Right lobe of liver (tissue), 6 donors: Measurements from ENCODE around the gene ATF1. TPM values are rescaled to one million over a fixed set of nuclear protein-coding genes. Genes with fewer than 3 reads are reported as not detected.
"Not testable (repeated sequence)": the region's sequence is repeated elsewhere in the genome, so short reads cannot be mapped to it uniquely, and the experiment has no call there.

ENCODE experiments used
- ATAC-seq, 4 donors: fragments of 200-7000 bp; cut with Tn5 transposase; one replicate each; pipeline ENCODE4 v1.9.1; 2020; ENCODE audit warnings: mild to moderate bottlenecking in 4 of 4, moderate library complexity in 4 of 4
- DNase-seq, 3 donors: peaks; one replicate each; pipeline ENCODE4 v3.0.0-alpha.2; 2020
- H3K27ac ChIP-seq, 3 donors: fragments of 200-600 bp; one replicate each; pipeline ENCODE4 v1.8.0; 2022
- H3K27me3 ChIP-seq, 2 donors: fragments of 200-600 bp; one replicate each; pipeline ENCODE4 v1.8.0; 2022
- H3K36me3 ChIP-seq, 4 donors: fragments of 200-600 bp; sonication (generic) in 1 of 4; one replicate each; pipeline versions ENCODE4 v1.5.1 to v1.8.0; 2017 to 2022; ENCODE audit warnings: control low read depth in 1 of 4
- H3K4me1 ChIP-seq, 4 donors: fragments of 200-600 bp; sonication (generic) in 1 of 4; one replicate each; pipeline versions ENCODE4 v1.5.1 to v1.8.0; 2017 to 2022; ENCODE audit warnings: control low read depth in 1 of 4
- H3K4me3 ChIP-seq, 3 donors: fragments of 200-600 bp; one replicate each; pipeline ENCODE4 v1.8.0; 2022
- H3K9me3 ChIP-seq, 4 donors: fragments of 200-600 bp; sonication (generic) in 1 of 4; one replicate each; pipeline versions ENCODE4 v1.5.1 to v1.8.0; 2017 to 2022; ENCODE audit warnings: control low read depth in 1 of 4
- POLR2A ChIP-seq: fragments of 450-650 bp; IDR thresholded peaks from one replicate; pipeline ENCODE4 v1.6.1; 2017; ENCODE audit warnings: antibody characterized with exemption, mild to moderate bottlenecking
- WGBS: methylation state at CpG from one replicate; pipeline ENCODE4 v1.1.6; 2018; ENCODE audit warnings: low coverage, low lambda C conversion rate; ENCODE audit not compliant: insufficient coverage; ENCODE audit errors: missing lambda C conversion rate; 5-methylcytosine and 5-hydroxymethylcytosine counted together
- intact Hi-C, 2 donors: fragments of 100-400 bp; cut with DNase I; formaldehyde crosslinking; loops; one replicate each; pipeline versions ENCODE4 v1.11.2 to v1.14.1; 2022
- total RNA-seq, 6 experiments: library from RNA; depleted of rRNA in 2 of 6; stranded (reverse); fragments of >200 nt in 2 of 6; fragmentation: NEBNext Ultra II Directional in 3 of 6; extraction: Animal tissue kit (Norgen Biotek cat#: 25700) in 3 of 6; gene quantifications; one replicate each; pipeline versions ENCODE4 v1.1.0 to v1.2.4, GENCODE V29; 2016 to 2023
- TF ChIP-seq, protein P1 (sequence below), 4 donors: fragments of 200-600 bp in 3 of 4; fragments of 450-650 bp in 1 of 4; IDR thresholded peaks; one replicate each; pipeline versions ENCODE4 v1.5.1 to v1.8.0; 2016 to 2022; ENCODE audit warnings: antibody characterized with exemption in 4 of 4, mild to moderate bottlenecking in 2 of 4
- donor health status: DM: no; HTN: yes; CAD: no.
- donor health status: DM: no; HTN: no; CAD: no.
- donor health status: DM: no; HTN: no; CAD: no.
- donor health status: DM: no; HTN: yes; CAD: no.
- donor health status: DM: no; HTN: yes; CAD: no.

The ATF1 gene
- total RNA-seq, 6 experiments from 2014 or later, result 7.3 to 19.9 (median 13.4) TPM

DNA sequence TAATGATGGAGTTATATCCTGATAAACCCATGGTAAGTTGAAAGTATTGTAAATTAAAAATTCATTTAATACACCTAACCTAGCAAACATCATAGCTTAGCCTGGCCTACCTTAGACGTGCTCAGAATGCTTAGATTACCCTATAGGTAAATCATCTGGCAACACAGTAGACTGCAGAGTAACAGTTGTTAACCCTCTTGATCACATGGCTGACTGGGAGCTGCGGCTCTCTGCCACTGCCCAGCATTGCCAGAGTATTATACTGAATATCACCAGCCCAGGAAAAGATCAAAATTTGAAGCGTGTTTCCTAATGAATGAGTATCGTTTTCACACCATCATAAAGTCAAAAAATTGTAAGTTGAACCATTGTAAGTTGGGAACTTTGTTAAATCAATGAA is 61.0 kb downstream of the ATF1 start:
- Histone ChIP-seq H3K9me3 (no peaks in the 10 kb centered on the region), H3K4me1 (peaks cover 0 to 21% (median 2%) of the 10 kb centered on the region in 4 donors), H3K27me3 (no peaks in the 10 kb centered on the region), H3K4me3 (no peak overlapping the region), H3K36me3 (peaks cover 0 to 3% (median under 1%) of the 10 kb centered on the region in 4 donors), H3K27ac (peak overlapping the region in 2 of 3 donors; percentile 70 to 76)
- no peak for TF ChIP-seq POLR2A
- TF ChIP-seq, protein P1, sequence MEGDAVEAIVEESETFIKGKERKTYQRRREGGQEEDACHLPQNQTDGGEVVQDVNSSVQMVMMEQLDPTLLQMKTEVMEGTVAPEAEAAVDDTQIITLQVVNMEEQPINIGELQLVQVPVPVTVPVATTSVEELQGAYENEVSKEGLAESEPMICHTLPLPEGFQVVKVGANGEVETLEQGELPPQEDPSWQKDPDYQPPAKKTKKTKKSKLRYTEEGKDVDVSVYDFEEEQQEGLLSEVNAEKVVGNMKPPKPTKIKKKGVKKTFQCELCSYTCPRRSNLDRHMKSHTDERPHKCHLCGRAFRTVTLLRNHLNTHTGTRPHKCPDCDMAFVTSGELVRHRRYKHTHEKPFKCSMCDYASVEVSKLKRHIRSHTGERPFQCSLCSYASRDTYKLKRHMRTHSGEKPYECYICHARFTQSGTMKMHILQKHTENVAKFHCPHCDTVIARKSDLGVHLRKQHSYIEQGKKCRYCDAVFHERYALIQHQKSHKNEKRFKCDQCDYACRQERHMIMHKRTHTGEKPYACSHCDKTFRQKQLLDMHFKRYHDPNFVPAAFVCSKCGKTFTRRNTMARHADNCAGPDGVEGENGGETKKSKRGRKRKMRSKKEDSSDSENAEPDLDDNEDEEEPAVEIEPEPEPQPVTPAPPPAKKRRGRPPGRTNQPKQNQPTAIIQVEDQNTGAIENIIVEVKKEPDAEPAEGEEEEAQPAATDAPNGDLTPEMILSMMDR (IDR thresholded peaks at IDR 0.05), result no peak
- 7% methylated on average over 3 of the region's 4 CpGs for WGBS
- no peak for DNase-seq
- intact Hi-C loops, result loop anchor here in 1 of 2 donors (10.0 kb wide), 1 partner anchor 160 kb away; no protein-coding TSS in a partner anchor
- ATAC-seq, result peak; percentile 61 to 70 (median 66)

DNA sequence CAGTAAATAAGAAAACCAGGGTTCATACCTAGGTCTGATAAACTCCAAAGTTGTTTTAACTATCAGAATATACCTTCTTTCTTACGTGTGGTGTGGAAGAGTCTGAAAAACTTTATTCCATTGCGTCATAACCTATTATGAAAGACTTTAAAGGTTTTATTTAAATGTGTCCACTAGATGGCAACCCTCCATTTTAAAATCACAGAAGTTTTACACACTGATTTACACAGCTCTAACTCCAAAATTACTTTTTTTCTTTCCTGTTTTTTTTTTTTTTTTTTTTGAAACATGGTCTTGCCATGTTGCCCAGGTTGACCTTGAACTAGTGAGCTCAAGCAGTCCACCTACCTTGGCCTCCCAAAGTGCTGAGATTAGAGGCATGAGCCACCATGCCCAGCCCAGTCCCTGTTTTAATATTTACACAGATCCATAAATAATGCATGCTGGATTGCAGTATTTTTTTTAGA is 61.5 kb downstream of the ATF1 start:
- Histone ChIP-seq H3K36me3 (peaks cover 0 to 1% (median 0%) of the 10 kb centered on the region in 4 donors), H3K27ac (peak overlapping the region in 2 of 3 donors; percentile 70 to 76), H3K4me3 (no peak overlapping the region), H3K27me3 (no peaks in the 10 kb centered on the region), H3K9me3 (no peaks in the 10 kb centered on the region), H3K4me1 (peaks cover 0 to 21% (median 2%) of the 10 kb centered on the region in 4 donors)
- intact Hi-C loops, result loop anchor here in 1 of 2 donors (10.0 kb wide), 1 partner anchor 159 kb away; no protein-coding TSS in a partner anchor
- DNase-seq (no peak), ATAC-seq (peak; percentile 88 to 92 (median 88))
- 0% methylated on average over 2 of the region's 2 CpGs for WGBS
- TF ChIP-seq, protein P1 (IDR thresholded peaks at IDR 0.05), result peak; percentile 36 to 79 (median 56)
- no peak for TF ChIP-seq POLR2A

DNA sequence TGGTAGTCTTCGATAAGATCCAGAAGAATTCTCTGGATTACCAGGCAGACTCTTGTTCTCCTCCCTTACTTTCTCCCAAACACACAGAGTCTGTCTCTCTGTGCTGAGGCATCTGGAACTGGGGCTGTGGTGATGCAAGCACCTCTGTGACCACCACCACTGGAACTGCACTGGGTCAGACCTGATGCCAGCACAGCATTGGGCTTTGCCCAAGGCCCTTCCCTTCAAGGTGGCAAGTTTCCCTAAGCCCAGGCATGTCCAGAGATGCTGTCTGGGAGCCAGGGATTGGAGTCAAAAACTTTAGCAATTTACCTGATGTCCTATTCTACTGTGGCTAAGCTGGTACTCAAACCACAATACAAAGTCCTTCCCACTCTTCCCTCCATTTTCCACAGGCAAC is 64.2 kb downstream of the ATF1 start:
- peaks cover 0 to 21% (median 2%) of the 10 kb centered on the region in 4 donors for H3K4me1 ChIP-seq
- H3K9me3 ChIP-seq, result no peaks in the 10 kb centered on the region
- no peak overlapping the region for H3K4me3 ChIP-seq
- intact Hi-C loops, result loop anchor here in 1 of 2 donors (10.0 kb wide), 1 partner anchor 157 kb away; no protein-coding TSS in a partner anchor
- DNase-seq (no peak), ATAC-seq (no peak)
- no peak overlapping the region for H3K27ac ChIP-seq
- H3K27me3 ChIP-seq, result no peaks in the 10 kb centered on the region
- no peaks in the 10 kb centered on the region for H3K36me3 ChIP-seq
- 91% methylated on average over 1 of the region's 1 CpG for WGBS
- TF ChIP-seq, protein P1 (IDR thresholded peaks at IDR 0.05), result no peak
- TF ChIP-seq POLR2A, result no peak

DNA sequence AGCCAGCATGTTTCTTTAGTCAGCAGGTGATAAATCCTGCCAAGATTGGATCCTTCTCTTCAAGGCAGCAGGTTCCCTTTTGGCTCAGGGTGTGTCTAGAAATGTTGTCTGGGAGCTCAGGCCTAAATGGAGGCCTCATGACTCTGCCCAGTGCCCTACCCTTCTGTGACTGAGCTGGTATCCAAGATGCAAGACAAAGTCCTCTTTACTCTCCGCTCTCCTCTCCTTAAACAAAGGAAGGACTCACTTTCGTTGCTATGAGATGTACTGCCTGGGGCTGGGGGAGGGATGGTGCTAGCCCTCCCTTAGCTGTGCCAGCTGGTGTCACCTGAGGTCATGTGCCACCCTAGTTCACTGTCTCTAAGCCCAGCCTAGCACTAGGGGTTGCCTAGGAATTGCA is 65.0 kb downstream of the ATF1 start:
- H3K27me3 ChIP-seq, result no peaks in the 10 kb centered on the region
- ATAC-seq (no peak), DNase-seq (no peak)
- no peaks in the 10 kb centered on the region for H3K9me3 ChIP-seq
- peaks cover 0 to 19% (median 2%) of the 10 kb centered on the region in 4 donors for H3K4me1 ChIP-seq
- no peaks in the 10 kb centered on the region for H3K36me3 ChIP-seq
- no peak for TF ChIP-seq POLR2A
- TF ChIP-seq, protein P1 (IDR thresholded peaks at IDR 0.05), result no peak
- WGBS, result 100% methylated on average over 1 of the region's 2 CpGs
- intact Hi-C loops, result loop anchor here in 1 of 2 donors (10.0 kb wide), 1 partner anchor 156 kb away; no protein-coding TSS in a partner anchor
- no peak overlapping the region for H3K27ac ChIP-seq
- no peak overlapping the region for H3K4me3 ChIP-seq

DNA sequence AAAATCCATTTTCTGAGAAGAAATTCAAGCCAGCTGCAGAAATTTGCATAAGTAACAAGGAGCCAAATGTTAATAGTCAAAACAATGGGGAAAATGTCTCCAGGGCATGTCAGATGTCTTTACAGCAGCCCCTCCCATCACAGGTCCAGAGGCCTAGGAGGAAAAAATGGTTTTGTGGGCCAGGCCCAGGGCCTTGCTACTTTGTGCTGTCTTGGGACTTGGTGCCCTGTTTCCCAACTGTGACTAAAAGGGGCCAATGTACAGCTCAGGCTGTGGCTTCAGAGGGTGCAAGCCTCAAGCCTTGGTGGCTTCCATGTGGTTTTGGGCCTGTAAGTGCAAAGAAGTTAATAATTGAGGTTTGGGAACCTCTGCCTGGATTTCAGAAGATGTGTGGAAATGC is 69.9 kb downstream of the ATF1 start:
- ATAC-seq, H3K4me1 ChIP-seq, DNase-seq, H3K9me3 ChIP-seq, H3K36me3 ChIP-seq, H3K27me3 ChIP-seq, intact Hi-C loops, H3K4me3 ChIP-seq, H3K27ac ChIP-seq: not testable (repeated sequence)
